ENCODE data around the gene GRID1. TPM values are rescaled to one million over a fixed set of nuclear protein-coding genes. Genes with fewer than 3 reads are reported as not detected.

GRID1 gene
- total RNA-seq, 1 experiment from 2014 or later, result not detected

- H3K79me2 ChIP-seq (ENCODE audit: low read length), result no peaks in the 10 kb centered on the region
- H3F3A ChIP-seq (ENCODE audit: low read length, unreplicated experiment), result no peaks in the 10 kb centered on the region
- no peaks in the 10 kb centered on the region for H3K9me2 ChIP-seq (replicated peaks; ENCODE audit: low read length)
- no peak for TF ChIP-seq CTCF (conservative IDR thresholded peaks at IDR 0.05; ENCODE audit: low read depth, low read length)
- TF ChIP-seq EZH2 (IDR thresholded peaks at IDR 0.05; ENCODE audit: low read length, unreplicated experiment), result no peak
- no peaks in the 10 kb centered on the region for H4K20me1 ChIP-seq (ENCODE audit: low read length)
- H3K4me2 ChIP-seq (ENCODE audit: low read length), result no peak overlapping the region
- H3K4me3 ChIP-seq (ENCODE audit: low read length), result no peak overlapping the region
- no peak overlapping the region for H2AFZ ChIP-seq (ENCODE audit: low read length)
- no peaks in the 10 kb centered on the region for H3K4me1 ChIP-seq (ENCODE audit: insufficient read depth, low read length)
- H3K9ac ChIP-seq (ENCODE audit: low read length), result no peak overlapping the region
- H3K27me3 ChIP-seq (ENCODE audit: low read length), result no peaks in the 10 kb centered on the region
- intact Hi-C loops (cut with micrococcal nuclease), result no loop called here
- BruUV-seq (replicated peaks), result no TSS peak
- H3K27ac ChIP-seq (ENCODE audit: low read length), result no peak overlapping the region
- no peaks in the 10 kb centered on the region for H3K9me3 ChIP-seq (ENCODE audit: low read length)
- no peaks in the 10 kb centered on the region for H3K36me3 ChIP-seq (ENCODE audit: low read depth, low read length)
- DNase-seq, result no peak
- ChIA-PET CTCF (no interaction called here), POLR2A (ENCODE audit: unreplicated experiment) (no interaction called here)
- ATAC-seq, result no peak
Measured at GRCh38 chr10:86314616-86315548, 51.7 kb downstream of the GRID1 start.

- DNase-seq, result no peak
- Histone ChIP-seq H3K36me3 (ENCODE audit: low read depth, low read length) (no peaks in the 10 kb centered on the region), H4K20me1 (ENCODE audit: low read length) (no peaks in the 10 kb centered on the region), H3K27me3 (ENCODE audit: low read length) (no peaks in the 10 kb centered on the region), H2AFZ (ENCODE audit: low read length) (no peak overlapping the region), H3K4me3 (ENCODE audit: low read length) (no peak overlapping the region), H3K9me3 (ENCODE audit: low read length) (no peaks in the 10 kb centered on the region), H3K79me2 (ENCODE audit: low read length) (no peaks in the 10 kb centered on the region), H3K4me1 (ENCODE audit: insufficient read depth, low read length) (no peaks in the 10 kb centered on the region), H3K9ac (ENCODE audit: low read length) (no peak overlapping the region), H3K9me2 (replicated peaks; ENCODE audit: low read length) (no peaks in the 10 kb centered on the region), H3F3A (ENCODE audit: low read length, unreplicated experiment) (no peaks in the 10 kb centered on the region), H3K4me2 (ENCODE audit: low read length) (no peak overlapping the region), H3K27ac (ENCODE audit: low read length) (no peak overlapping the region)
- ChIA-PET POLR2A (ENCODE audit: unreplicated experiment) (no interaction called here), CTCF (no interaction called here)
- intact Hi-C loops (cut with micrococcal nuclease), result no loop called here
- TF ChIP-seq CTCF (conservative IDR thresholded peaks at IDR 0.05; ENCODE audit: low read depth, low read length) (no peak), EZH2 (IDR thresholded peaks at IDR 0.05; ENCODE audit: low read length, unreplicated experiment) (no peak), EZH2phosphoT487 (IDR thresholded peaks at IDR 0.05; ENCODE audit: borderline replicate concordance, low read length) (no peak)
- ATAC-seq, result no peak
- BruUV-seq (replicated peaks), result no TSS peak
Measured at GRCh38 chr10:86313621-86314041, 53.0 kb downstream of the GRID1 start.

- no peaks in the 10 kb centered on the region for H3F3A ChIP-seq (ENCODE audit: low read length, unreplicated experiment)
- no peak overlapping the region for H2AFZ ChIP-seq (ENCODE audit: low read length)
- H3K27ac ChIP-seq (ENCODE audit: low read length), result no peak overlapping the region
- ChIA-PET POLR2A (ENCODE audit: unreplicated experiment) (no interaction called here), CTCF (no interaction called here)
- no peak overlapping the region for H3K4me2 ChIP-seq (ENCODE audit: low read length)
- H4K20me1 ChIP-seq (ENCODE audit: low read length), result no peaks in the 10 kb centered on the region
- H3K9ac ChIP-seq (ENCODE audit: low read length), result no peak overlapping the region
- intact Hi-C loops (cut with micrococcal nuclease), result no loop called here
- H3K4me3 ChIP-seq (ENCODE audit: low read length), result no peak overlapping the region
- H3K36me3 ChIP-seq (ENCODE audit: low read depth, low read length), result no peaks in the 10 kb centered on the region
- no peaks in the 10 kb centered on the region for H3K79me2 ChIP-seq (ENCODE audit: low read length)
- no TSS peak for BruUV-seq (replicated peaks)
- TF ChIP-seq CTCF (conservative IDR thresholded peaks at IDR 0.05; ENCODE audit: low read depth, low read length), result no peak
- TF ChIP-seq EZH2 (IDR thresholded peaks at IDR 0.05; ENCODE audit: low read length, unreplicated experiment), result no peak
- TF ChIP-seq EZH2phosphoT487 (IDR thresholded peaks at IDR 0.05; ENCODE audit: borderline replicate concordance, low read length), result no peak
- DNase-seq (no peak), ATAC-seq (no peak)
- no peaks in the 10 kb centered on the region for H3K9me3 ChIP-seq (ENCODE audit: low read length)
- H3K4me1 ChIP-seq (ENCODE audit: insufficient read depth, low read length), result no peaks in the 10 kb centered on the region
- H3K9me2 ChIP-seq (replicated peaks; ENCODE audit: low read length), result no peaks in the 10 kb centered on the region
- H3K27me3 ChIP-seq (ENCODE audit: low read length), result no peaks in the 10 kb centered on the region
Measured at GRCh38 chr10:86312701-86313270, 53.8 kb downstream of the GRID1 start.

All from PC-3 (cell line).